ENCODE data around the gene CALCOCO1. TPM values are rescaled to one million over a fixed set of nuclear protein-coding genes. Genes with fewer than 3 reads are reported as not detected.
A peak's percentile ranks its signal among the peaks of the same experiment; 100 is the strongest.

The CALCOCO1 gene
- total and polyA plus RNA-seq, 7 donors: 24.0 to 322 (median 232) TPM

GRCh38 chr12:53659571-53659981 is 67.7 kb downstream of the CALCOCO1 start:
- Histone ChIP-seq H3K9me3 (no peaks in the 10 kb centered on the region), H3K27me3 (no peaks in the 10 kb centered on the region), H3K4me3 (peak overlapping the region in 2 of 4 donors; percentile 9 to 18), H3K36me3 (peaks cover 0 to 19% (median 5%) of the 10 kb centered on the region in 4 donors), H3K27ac (peak overlapping the region; percentile 78 to 88 (median 82)), H3K4me1 (peaks cover 0 to 36% (median 28%) of the 10 kb centered on the region in 4 donors)
- TF ChIP-seq POLR2A (IDR thresholded peaks at IDR 0.05) (no peak), POLR2AphosphoS5 (IDR thresholded peaks at IDR 0.05) (no peak), EP300 (IDR thresholded peaks at IDR 0.05) (no peak)
- TF ChIP-seq, protein P1, sequence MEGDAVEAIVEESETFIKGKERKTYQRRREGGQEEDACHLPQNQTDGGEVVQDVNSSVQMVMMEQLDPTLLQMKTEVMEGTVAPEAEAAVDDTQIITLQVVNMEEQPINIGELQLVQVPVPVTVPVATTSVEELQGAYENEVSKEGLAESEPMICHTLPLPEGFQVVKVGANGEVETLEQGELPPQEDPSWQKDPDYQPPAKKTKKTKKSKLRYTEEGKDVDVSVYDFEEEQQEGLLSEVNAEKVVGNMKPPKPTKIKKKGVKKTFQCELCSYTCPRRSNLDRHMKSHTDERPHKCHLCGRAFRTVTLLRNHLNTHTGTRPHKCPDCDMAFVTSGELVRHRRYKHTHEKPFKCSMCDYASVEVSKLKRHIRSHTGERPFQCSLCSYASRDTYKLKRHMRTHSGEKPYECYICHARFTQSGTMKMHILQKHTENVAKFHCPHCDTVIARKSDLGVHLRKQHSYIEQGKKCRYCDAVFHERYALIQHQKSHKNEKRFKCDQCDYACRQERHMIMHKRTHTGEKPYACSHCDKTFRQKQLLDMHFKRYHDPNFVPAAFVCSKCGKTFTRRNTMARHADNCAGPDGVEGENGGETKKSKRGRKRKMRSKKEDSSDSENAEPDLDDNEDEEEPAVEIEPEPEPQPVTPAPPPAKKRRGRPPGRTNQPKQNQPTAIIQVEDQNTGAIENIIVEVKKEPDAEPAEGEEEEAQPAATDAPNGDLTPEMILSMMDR (IDR thresholded peaks at IDR 0.05): no peak
- 4 to 30% methylated on average over 2 of the region's 2 CpGs for WGBS, 2 donors
- DNase-seq: no peak
- intact Hi-C loops (cut with DNase I): no loop called here

- Histone ChIP-seq H3K4me3 (peak overlapping the region in 2 of 4 donors; percentile 9 to 18), H3K36me3 (peaks cover 0 to 14% (median 3%) of the 10 kb centered on the region in 4 donors), H3K9me3 (no peaks in the 10 kb centered on the region), H3K27ac (peak overlapping the region; percentile 78 to 88 (median 82)), H3K4me1 (peaks cover 0 to 36% (median 27%) of the 10 kb centered on the region in 4 donors), H3K27me3 (no peaks in the 10 kb centered on the region)
- intact Hi-C loops (cut with DNase I): no loop called here
- DNase-seq: no peak
- WGBS, 2 donors: 15 to 52% methylated on average over 3 of the region's 3 CpGs
- TF ChIP-seq POLR2A (IDR thresholded peaks at IDR 0.05): no peak
- peak in 2 of 4 donors; percentile 7 to 21 for TF ChIP-seq POLR2AphosphoS5 (IDR thresholded peaks at IDR 0.05)
Measured at GRCh38 chr12:53659011-53659551, 68.2 kb downstream of the CALCOCO1 start.

Other genes starting within 250 kb of the CALCOCO1 start
- 10 to 100 TPM; 18.5 to 27.4 (median 25.0) TPM for gene MAP3K12, start 228.0 kb downstream of the CALCOCO1 start, total RNA-seq
- gene MAP3K12, start 228.0 kb downstream of the CALCOCO1 start, polyA plus RNA-seq: 10 to 100 TPM in 1 of 3 donors, 1 to 10 TPM in 2; 1.6 to 10.1 (median 4.8) TPM
- gene TARBP2, start 226.2 kb downstream of the CALCOCO1 start, total RNA-seq: 10 to 100 TPM; 16.1 to 29.9 (median 19.4) TPM
- gene TARBP2, start 226.2 kb downstream of the CALCOCO1 start, polyA plus RNA-seq: 10 to 100 TPM; 16.2 to 29.4 (median 19.7) TPM
- not detected for gene NPFF, start 220.0 kb downstream of the CALCOCO1 start, total RNA-seq
- gene NPFF, start 220.0 kb downstream of the CALCOCO1 start, polyA plus RNA-seq: not detected
- gene ATF7, start 101.1 kb downstream of the CALCOCO1 start, total RNA-seq: 10 to 100 TPM; 20.3 to 36.0 (median 27.1) TPM
- 10 to 100 TPM; 20.2 to 22.0 (median 21.0) TPM for gene ATF7, start 101.1 kb downstream of the CALCOCO1 start, polyA plus RNA-seq
- gene ATP5MC2, start 51.4 kb downstream of the CALCOCO1 start, total RNA-seq: 100 to 1,000 TPM; 409 to 571 (median 531) TPM
- gene ATP5MC2, start 51.4 kb downstream of the CALCOCO1 start, polyA plus RNA-seq: 100 to 1,000 TPM; 535 to 828 (median 574) TPM
- not detected for gene CISTR, start 24.5 kb upstream of the CALCOCO1 start, total RNA-seq
- gene CISTR, start 24.5 kb upstream of the CALCOCO1 start, polyA plus RNA-seq: not detected
- gene HOXC13, start 211.4 kb upstream of the CALCOCO1 start, total RNA-seq: not detected
- gene HOXC13, start 211.4 kb upstream of the CALCOCO1 start, polyA plus RNA-seq: under 1 TPM in 1 of 3 donors, not detected in 2; 0.60 TPM
- not detected for gene HOXC12, start 227.5 kb upstream of the CALCOCO1 start, total RNA-seq
- not detected for gene HOXC12, start 227.5 kb upstream of the CALCOCO1 start, polyA plus RNA-seq
- not detected for gene HOXC11, start 245.7 kb upstream of the CALCOCO1 start, total RNA-seq
- gene HOXC11, start 245.7 kb upstream of the CALCOCO1 start, polyA plus RNA-seq: not detected
- gene HOTAIR, start 247.5 kb upstream of the CALCOCO1 start, total RNA-seq: not detected
- not detected for gene HOTAIR, start 247.5 kb upstream of the CALCOCO1 start, polyA plus RNA-seq

Data from sigmoid colon (tissue), 7 donors.